ENCODE results near the gene BAAT.
"Not testable (repeated sequence)": the region's sequence is repeated elsewhere in the genome, so short reads cannot be mapped to it uniquely, and the experiment has no call there.

Gene BAAT

GRCh38 chr9:101360647-101361046 lies 24.2 kb downstream of the BAAT start:
- no peak for DNase-seq (ENCODE audit: low read depth)

DNA sequence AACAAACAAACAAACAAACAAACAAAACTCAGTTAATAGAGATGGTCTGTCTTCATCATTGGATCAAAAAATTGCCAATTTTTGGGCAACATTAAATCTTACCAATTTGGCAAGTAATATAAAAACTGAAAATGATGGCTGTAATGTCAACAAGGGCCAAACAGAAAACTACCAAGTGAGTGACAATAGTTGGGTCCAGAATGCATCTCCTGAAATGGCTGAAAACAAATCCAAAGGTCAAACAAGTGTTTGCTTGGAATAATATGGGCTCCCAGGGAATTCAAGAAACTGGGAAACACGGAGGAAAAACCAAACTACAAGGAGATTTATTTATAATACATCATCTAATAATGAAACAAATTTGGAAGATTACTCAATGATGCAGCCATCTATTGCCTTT lies 25.1 kb downstream of the BAAT start:
- DNase-seq (ENCODE audit: low read depth) = no peak

DNA sequence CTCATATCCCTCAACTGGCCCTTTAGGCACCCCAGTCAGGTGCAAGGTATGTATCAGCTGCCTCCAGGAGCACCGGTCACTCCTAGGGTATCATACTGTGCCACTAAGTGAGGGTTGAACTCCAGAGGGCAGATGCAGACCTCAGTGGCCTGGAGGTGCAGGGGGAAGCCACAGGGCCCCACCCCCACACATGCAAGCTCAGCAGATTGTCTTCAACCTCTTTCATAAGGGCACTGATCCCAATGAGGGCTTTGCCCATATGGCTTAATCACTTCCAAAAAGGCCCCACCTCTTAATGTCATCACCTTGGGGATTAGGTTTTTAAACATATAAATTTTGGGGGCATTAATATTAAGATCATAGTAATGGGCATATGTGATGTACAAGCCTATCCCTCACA lies 28.2 kb downstream of the BAAT start:
- DNase-seq (ENCODE audit: low read depth) = no peak

DNA sequence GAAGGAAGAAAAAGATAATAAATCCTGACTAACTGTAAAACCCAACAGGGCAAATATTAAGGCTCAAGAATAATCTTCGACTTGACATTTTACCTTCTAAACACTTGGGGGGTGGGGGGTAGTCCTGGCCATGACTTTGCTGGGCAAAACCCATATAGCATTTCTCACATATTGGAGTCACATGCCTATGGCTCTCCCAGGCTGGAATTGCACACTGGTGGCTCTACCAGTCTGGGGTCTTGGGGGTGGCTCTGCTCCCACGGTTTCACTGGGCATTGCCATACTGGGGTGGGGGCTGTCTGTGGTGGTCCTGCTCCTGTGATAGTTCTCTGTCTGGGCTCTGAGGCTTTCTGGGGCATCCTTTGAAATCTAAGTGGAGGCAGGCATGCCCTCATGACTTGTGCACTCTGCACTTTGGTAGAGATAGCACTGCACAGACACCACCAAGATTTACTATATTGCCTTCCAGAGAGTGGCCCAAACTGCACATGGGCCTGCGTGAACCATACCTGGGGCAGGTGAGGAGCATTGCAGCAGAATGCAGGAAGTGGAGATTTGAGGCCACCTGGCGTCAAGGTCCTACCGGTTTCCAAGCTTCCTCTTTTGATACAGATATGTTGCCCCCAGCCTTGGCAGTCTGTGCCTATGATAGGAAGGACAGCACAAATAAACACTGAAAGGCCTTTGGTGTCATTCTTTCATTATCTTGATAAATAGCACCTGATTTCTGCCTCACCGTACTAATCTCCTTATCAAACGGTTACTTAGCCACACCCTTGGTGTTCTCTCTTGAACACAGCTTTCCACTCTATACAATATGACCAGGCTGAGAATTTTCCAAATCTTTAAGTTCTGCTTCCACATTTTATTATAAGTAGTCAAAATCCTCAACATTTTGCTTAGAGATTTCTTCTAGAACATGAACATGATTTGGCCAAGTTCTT lies 29.8 kb downstream of the BAAT start:
- DNase-seq (ENCODE audit: low read depth) = no peak

DNA sequence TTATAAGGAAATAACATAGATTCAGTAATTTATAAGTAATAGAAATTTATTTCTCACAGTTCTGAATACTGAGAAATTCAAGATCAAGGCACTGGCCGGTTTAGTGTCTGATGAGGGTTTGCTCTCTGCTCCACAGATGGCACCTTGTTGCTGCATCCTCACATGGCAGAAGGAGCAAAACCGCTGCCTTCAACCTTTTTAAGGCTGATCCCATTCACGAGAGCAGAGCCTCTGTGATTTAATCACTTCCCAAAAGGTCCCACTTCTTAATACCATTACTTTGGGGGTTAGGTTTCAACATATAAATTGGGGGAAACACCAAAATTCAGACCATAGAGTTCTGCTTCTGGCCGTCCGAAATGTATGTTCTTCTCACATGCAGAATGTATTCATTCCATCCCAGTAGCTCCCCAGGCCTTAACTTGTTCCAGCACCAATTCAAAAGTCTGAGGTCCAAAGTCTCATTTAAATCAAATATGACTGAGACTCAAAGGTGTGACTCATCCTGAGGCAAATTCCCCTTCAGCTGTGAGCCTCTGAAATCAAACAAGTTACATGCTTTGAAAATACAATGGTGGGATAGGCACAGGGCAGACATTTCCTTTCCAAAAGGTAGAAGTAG lies 30.6 kb downstream of the BAAT start:
- DNase-seq (ENCODE audit: low read depth) = no peak

DNA sequence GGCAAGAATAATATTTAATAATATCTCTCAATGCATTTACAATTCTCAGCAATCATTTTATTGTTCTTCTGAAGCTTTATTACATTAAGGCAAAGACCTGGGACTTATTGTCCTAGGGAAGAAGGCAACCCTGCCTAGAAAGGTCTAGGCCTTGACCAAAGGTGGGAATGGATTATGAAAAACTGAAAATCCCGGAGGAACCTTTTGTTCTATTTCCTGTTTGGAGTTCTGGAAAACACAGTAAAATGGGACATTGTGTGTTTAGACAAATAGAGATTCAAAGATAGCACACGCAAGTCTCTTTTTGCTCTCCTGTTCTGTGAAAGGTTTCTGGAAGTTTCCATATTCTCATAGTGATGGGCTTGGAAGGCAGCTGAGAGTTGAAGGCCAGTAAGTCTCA lies 31.1 kb downstream of the BAAT start:
- DNase-seq (ENCODE audit: low read depth) = no peak

DNA sequence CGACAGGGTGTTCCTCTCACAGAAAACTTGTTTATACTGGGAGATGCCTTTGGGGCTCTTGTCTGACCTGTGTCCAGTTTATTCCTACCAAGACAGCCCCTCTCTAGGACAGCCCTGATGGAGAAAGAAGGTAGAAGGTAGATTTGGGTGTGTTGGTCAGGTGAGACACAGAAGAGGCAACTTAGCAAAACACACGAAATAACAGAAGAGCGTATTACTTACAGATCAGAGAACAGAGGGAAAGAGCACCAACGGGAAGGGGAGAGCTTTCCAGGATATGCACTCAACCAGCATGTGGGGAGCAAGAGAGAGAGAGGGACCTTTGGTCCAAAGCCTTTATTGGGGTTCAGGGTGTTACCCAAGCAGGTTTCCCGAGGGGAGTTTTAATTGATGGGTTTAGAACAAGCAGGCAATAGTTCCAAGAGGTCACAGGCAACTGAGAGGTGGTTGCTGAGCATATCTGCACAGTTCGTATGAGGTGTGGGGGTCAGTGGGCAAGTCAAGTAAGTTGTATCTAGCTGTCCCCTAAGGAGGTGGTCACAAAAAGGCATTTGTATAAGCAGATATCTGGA lies 31.8 kb downstream of the BAAT start:
- DNase-seq (ENCODE audit: low read depth) = no peak

DNA sequence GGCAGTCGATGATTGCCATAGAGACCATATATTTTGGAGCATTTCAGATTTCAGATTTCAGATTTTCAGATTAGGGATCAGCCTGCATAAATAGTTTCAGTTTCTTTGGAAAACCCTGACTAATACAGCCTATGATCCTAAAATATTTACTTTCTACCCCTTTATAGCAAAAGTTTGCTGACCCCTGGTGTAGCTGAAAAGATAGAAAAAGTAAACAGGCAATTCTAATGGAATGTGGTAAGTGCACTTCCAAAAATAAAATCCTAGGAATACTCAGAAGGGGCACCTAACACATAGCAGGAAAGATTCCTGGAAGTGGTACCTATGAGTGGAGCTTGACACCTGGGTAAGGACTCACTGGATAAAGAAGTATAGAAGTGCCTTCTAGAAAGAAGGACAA lies 34.5 kb downstream of the BAAT start:
- no peak for DNase-seq (ENCODE audit: low read depth)

GRCh38 chr9:101342595-101342994 lies 42.2 kb downstream of the BAAT start:
- no peak for DNase-seq (ENCODE audit: low read depth)

DNA sequence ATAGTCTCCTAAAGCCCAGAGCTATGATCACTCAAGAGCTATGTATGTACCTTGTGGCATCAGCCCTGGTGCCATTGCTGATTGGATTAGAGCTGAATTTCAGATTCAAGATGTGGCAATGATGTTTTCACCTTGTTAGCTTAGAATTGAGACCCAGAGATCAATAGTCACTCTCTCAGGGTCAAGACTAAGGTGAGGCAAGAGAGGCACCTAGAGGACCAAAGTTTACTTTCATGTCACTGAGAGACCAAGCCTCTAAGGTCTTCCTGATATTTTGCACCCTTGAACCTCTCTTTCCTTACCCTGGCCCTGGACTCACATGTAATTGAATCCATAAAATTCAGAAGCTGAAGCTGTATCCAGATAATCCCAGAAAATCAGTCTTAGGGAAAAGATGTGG lies 42.8 kb downstream of the BAAT start:
- no peak for DNase-seq (ENCODE audit: low read depth)

DNA sequence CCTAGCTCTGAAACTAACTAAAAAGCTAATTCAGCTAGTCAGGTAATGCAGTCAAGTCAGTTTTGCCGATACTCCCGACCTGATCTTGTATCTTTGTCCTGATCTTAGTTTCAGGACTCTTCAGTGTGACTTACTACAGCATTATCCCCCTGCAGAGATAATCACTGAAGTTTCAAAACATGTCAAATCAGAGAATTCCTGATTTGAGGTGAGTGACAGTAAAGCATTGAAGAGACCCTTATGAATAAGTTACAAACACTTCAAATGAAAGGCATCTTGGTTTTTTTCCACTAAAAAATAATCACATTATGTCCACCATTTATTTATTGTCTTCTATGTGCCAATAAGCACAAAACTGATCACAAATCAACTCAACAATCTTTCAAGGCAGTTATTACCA lies 47.6 kb downstream of the BAAT start:
- DNase-seq (ENCODE audit: low read depth) = no peak

DNA sequence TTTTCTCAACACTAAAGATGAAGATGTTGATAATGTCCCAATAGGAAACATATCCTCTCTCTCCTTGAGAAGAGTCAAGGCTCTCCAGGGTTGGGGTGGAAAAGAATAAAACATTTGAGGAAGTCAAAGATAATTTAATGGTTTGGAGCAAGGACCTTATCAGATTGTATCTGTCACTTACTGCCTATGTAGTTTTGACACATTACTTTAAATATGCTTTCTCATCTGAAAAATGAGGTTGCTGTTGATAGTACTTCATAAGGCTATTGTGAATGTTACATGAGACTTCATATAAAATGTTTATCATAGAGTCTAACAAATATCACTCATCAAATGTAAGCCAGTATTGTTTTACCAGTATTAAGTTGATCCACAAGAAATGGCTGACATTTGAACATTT lies 48.7 kb downstream of the BAAT start:
- DNase-seq (ENCODE audit: low read depth) = no peak

DNA sequence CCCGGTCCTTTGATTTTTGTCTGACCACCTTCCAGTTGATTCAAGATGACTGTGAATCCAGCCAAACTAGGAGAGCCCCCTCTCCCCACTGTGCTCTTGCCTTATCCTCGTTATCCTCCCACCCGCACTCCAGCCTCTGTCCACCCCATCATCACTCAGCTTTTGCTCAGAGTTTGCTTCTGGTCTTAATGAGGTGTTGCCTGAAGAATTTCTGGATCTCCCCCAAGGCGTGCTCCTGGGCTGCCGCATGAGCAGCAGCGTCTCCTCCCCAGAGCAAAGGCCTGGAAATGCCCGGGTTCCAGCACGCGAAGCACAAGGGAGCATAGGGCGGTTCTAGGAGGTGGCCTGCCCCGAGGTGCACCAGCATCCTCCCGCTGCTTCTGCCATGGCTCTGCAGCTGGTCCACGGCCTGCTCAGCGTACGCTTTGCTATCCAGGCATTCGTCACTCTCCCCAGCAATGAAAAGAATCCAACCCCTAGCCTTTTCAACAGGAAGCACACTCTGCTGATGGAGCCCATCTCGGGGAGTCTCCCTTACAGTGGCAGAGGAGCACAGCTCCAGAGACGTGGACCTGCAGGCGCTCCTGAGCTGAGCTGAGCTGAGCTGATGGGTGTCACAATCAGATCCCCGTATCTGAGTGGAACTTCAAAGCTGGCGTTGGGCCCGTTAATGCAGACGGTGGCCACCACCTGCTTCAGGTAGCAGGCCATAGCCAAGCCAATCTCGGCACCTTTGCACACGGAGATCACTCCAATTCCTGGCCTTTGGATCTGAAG lies 50.7 kb downstream of the BAAT start:
- no peak for DNase-seq (ENCODE audit: low read depth)

- no peak for DNase-seq (ENCODE audit: low read depth)
These were observed 51.3 kb downstream of the BAAT start for GRCh38 chr9:101333490-101333889.

DNA sequence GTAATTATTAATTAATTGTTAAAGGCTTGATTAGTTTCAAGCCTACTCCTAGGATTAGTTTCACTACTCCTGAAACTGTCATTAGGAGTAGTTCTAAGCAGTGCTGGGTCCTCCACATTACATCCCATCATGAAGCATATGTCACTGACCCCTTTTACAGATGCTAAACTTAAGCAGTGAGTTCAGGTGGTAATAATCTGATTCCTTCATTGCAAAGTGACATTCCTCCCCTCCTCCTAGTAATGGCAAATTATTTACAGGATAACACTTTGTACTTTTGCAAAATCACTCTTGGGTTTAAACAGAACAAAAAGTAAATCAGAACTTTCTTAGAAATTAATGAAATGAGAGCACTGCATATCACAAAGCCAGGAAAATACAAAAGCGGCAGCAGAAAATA lies 52.4 kb downstream of the BAAT start:
- no peak for DNase-seq (ENCODE audit: low read depth)

DNA sequence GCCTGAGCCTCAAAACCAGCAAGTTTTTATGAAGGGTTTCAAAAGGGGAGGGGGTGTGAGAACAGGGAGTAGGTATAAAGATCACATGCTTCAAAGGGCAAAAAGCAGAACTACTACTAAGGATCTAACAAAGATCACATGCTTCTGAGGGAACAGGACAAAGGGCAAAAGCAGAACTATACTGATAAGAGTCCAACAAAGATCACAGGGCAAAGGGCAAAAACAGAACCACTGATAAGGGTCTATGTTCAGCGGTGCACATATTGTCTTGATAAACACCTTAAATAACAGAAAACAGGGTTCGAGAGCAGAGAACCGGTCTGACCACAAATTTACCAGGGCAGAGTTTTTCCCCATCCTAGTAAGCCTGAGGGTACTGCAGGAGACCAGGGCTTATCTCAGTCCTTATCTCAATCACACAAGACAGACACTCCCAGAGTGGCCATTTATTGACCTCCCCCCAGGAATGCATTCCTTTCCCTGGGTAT lies 57.3 kb downstream of the BAAT start:
- not testable (repeated sequence) for DNase-seq (ENCODE audit: low read depth)

GRCh38 chr9:101326501-101326900 lies 58.3 kb downstream of the BAAT start:
- no peak for DNase-seq (ENCODE audit: low read depth)

DNA sequence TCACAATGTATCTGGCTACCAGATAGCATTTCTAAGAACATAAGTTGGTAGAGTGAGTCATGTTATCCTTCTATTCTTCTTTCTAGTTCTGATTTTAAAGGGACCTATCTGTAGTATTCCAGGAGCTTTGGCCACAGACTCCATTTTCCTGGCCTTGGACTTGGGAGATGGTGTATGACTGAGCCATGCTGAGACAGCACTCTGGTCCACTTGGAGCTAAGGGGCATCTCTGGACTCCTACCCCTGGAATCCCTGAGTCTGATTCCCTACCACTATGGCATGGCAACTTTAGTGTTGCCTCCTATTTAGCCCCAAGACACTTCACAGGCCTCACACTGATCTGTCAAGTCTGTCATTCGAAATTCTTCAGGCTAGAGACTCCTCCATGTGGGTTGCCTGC lies 58.8 kb downstream of the BAAT start:
- DNase-seq (ENCODE audit: low read depth) = no peak

GRCh38 chr9:101325053-101325452 lies 59.8 kb downstream of the BAAT start:
- DNase-seq (ENCODE audit: low read depth) = no peak

DNA sequence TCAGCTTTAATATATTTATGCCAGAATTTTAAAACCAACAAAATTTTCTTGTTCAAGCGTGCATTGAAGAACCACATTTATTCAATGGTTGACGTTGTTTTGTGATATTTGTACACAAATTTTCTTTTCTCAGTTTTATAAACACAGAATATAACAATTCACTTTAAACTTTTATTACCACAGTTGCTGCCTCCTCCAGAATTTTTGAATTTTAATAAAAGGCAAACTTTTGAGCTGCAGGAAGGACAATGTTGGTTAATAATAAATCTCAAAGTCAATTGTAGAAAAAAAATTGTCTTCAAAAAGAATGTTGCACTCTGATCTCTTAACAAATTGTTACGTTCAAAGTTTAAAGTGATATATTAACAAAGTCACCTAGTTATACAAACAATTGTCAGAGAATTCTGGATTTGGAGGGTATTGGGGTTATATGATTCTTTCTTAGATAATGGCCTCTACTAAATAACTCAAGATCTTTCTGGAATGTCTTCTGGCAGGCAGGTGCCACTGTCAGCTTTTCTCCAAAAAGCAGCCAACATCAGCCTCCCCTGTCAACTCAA lies 60.5 kb downstream of the BAAT start:
- no peak for DNase-seq (ENCODE audit: low read depth)

GRCh38 chr9:101323129-101323528 lies 61.7 kb downstream of the BAAT start:
- DNase-seq (ENCODE audit: low read depth) = no peak

DNA sequence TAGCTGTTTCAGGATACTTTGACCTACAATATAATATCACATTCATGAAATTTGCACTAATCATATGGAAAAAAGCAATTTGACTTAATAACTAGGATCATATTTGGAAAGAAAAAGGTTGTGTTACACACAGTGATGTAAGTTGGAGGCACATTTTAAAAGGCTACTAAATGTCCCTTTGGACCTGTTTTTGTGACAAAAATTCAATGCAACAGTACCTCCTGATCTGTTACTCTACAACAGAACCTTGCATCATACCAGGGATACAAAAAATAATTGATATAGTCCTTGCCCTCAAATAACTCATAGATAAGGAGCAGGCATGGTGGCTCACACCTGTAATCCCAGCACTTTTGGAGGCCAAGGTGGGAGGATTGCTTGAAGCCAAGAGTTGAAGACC lies 67.1 kb downstream of the BAAT start:
- DNase-seq (ENCODE audit: low read depth) = no peak

Measured in stimulated activated CD8-positive, alpha-beta memory T cell treated with anti-CD3 and anti-CD28 coated beads, Interleukin-15, amount 100 ng/mL, for 1 hour (primary cell).